ENCODE measurements around the gene CD300LD.

The CD300LD gene

GRCh38 chr17:74542166-74542565, 49.9 kb downstream of the CD300LD start:
- no peak for DNase-seq (ENCODE audit: extremely low read depth, low read depth)
- TF ChIP-seq CTCF (IDR thresholded peaks at IDR 0.05; ENCODE audit: low read depth, low read length, missing control alignments) = no peak
- H3K4me3 ChIP-seq (replicated peaks; ENCODE audit: low read depth, low read length) = no peak overlapping the region

- H3K4me3 ChIP-seq (replicated peaks; ENCODE audit: low read depth, low read length) = no peak overlapping the region
- TF ChIP-seq CTCF (IDR thresholded peaks at IDR 0.05; ENCODE audit: low read depth, low read length, missing control alignments) = no peak
- DNase-seq (ENCODE audit: extremely low read depth, low read depth) = no peak
Measured at GRCh38 chr17:74541176-74542111, 50.6 kb downstream of the CD300LD start.

- DNase-seq (ENCODE audit: extremely low read depth, low read depth) = no peak
- no peak for TF ChIP-seq CTCF (IDR thresholded peaks at IDR 0.05; ENCODE audit: low read depth, low read length, missing control alignments)
- no peak overlapping the region for H3K4me3 ChIP-seq (replicated peaks; ENCODE audit: low read depth, low read length)
Measured at GRCh38 chr17:74539281-74539820, 52.7 kb downstream of the CD300LD start.

GRCh38 chr17:74536890-74537289, 55.2 kb downstream of the CD300LD start:
- TF ChIP-seq CTCF (IDR thresholded peaks at IDR 0.05; ENCODE audit: low read depth, low read length, missing control alignments) = no peak
- no peak for DNase-seq (ENCODE audit: extremely low read depth, low read depth)
- no peak overlapping the region for H3K4me3 ChIP-seq (replicated peaks; ENCODE audit: low read depth, low read length)

GRCh38 chr17:74532115-74532514, 60.0 kb downstream of the CD300LD start:
- no peak overlapping the region for H3K4me3 ChIP-seq (replicated peaks; ENCODE audit: low read depth, low read length)
- no peak for TF ChIP-seq CTCF (IDR thresholded peaks at IDR 0.05; ENCODE audit: low read depth, low read length, missing control alignments)
- DNase-seq (ENCODE audit: extremely low read depth, low read depth) = no peak

GRCh38 chr17:74531231-74531761, 60.8 kb downstream of the CD300LD start, which contains the start of gene CD300LB:
Gene CD300LB, minus strand, starts transcription at chr17:74531475. Its CDS starts 125 bp downstream, at chr17:74531350.
- no peak for TF ChIP-seq CTCF (IDR thresholded peaks at IDR 0.05; ENCODE audit: low read depth, low read length, missing control alignments)
- no peak within 1 kb of the TSS for H3K4me3 ChIP-seq (replicated peaks; ENCODE audit: low read depth, low read length)
- no peak for DNase-seq (ENCODE audit: extremely low read depth, low read depth)
